GM21360 (cell line): Measurements from ENCODE around the gene XIRP1.
A peak's percentile ranks its signal among the peaks of the same experiment; 100 is the strongest.

Source experiments
- ATAC-seq: cut with Tn5 transposase; IDR thresholded peaks from one replicate; pipeline ENCODE4 v1.9.1; 2021; ENCODE audit warnings: mild to moderate bottlenecking, moderate library complexity; ENCODE audit not compliant: unreplicated experiment

The XIRP1 gene

DNA sequence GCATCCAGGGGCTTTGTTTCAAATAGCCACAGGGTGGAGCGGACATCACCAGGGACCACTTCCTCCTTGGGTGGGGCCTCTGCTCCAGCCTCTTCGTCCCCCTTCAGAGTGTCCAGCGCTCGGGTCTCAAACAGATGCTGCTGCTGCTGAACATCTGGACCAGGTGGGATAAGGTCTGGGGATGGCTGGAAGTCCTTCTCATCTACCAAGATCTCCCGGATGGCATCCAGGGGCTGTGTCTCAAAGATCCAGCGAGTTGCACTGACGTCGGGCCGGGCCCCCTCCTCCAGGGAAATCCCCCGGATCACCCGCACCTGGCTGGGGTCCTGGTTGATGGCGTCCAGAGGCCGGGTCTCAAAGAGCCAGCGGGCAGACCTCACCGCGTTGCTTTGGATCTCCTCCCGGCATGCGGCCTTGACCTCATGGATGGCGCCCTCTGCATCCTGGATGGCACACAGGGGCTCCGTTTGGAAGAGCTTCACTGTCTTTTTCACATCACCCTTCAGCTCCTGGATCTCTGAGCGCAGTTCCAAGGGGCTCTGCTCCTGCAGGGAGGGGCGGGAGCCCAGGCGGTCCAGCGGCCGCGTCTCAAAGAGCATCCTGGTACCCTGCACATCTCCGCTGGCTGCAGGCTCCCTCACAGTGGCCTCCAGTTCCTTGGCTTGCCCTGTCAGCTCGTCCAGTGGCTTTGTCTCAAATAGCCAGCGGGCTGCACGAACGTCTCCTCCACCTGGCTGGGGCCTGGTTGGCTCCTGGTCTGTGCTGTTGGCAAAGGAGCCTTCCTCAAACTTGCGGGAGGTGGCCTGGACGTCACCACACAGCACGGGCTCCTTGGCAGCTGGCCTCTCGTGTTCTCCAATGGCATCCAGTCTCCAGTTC is 3.9 kb downstream of the XIRP1 start:
- ATAC-seq, result no peak

DNA sequence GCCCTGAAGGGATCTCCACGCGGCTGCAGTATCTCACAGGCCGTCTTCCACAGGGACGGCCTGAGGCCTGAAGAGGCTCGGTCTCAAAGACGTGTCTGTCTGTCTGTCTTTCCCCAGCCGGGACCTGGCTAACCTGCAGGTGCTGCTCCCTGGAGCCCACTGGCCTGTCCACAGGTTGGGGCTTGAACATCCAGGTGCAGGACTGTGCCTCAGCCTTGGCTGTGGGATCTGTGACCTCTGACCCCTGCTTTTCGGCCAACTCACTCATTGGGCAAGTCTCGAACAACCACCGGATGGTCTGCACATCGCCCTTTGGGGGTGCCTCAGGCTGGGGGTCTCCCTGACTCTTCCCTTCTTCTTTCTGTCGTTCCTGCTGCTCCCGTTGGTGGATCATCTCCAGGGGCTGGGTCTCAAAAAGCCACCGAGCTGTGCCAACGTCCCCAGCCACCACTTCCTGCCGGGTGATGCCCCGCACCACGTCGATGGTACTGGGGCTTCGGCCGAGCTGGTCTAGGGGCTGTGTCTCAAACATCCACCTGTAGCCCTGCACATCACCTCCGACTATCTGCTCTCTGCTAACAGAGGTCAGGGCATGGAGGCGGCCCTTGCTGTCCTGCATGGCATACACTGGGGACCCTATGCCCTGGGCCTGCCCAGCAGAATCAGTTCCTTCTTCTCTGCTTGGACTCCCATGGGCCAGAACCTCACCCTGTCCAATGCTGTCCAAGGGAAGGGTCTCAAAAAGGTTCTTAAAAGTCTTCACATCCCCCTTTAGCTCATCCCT is 4.8 kb downstream of the XIRP1 start:
- ATAC-seq, result no peak

DNA sequence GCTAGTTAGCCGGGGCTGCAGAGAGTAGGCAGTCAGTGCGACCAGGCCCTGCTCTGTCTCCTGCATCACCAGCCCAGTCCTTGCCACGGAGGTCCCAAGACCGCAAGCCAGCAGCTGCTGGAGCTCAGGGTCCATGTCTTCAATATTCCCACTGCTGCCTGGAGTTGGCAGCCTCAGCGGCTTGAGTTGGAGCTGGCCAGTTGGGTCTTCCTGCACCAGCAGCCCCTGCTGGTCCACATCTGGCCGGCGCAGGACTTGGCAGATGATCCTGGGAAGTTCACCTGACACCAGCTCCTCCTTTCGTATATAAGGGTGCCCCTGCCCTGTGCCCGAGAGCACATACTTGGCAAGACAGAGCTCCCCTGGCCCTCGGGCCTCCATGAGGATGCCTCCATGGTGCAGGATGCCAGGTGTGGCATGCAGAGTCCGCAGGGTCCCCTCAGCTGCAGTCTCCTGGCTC is 5.7 kb downstream of the XIRP1 start:
- no peak for ATAC-seq

DNA sequence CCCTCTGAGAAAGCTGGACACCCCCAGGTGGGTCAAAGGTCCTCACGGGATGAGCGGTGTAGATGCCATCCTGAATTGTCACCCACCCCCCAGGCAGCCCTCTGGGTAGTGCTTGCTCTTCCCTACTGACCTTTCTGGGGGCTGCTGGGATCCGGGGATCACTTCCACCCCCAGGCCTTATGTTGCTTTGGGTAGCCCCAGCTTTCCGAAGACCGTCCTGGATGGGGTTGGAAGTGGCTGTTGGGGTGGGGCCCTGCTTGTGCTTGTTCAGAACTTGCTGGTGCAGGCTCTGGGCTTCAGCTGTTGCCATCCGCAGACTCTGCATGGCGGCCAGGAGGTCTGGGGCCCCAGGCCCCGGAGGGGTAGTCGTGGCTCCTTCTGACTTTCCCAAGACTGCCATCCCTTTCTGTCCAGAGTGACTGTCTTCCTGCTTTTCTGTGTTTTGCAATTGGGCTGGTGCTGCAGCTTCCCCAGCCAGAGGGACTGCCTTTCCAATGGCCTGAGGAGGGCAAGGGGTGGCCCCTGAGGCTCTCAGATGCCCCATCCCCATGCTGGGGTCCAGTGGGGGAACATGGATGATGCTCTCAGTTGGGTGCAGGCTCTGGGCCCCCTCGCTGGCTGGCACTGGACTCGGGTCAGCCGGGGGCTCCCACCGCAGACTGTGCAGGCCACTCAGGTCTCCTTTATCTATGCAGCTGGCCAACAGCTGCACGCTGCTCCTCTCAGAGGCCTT is 6.3 kb downstream of the XIRP1 start:
- ATAC-seq, result no peak

DNA sequence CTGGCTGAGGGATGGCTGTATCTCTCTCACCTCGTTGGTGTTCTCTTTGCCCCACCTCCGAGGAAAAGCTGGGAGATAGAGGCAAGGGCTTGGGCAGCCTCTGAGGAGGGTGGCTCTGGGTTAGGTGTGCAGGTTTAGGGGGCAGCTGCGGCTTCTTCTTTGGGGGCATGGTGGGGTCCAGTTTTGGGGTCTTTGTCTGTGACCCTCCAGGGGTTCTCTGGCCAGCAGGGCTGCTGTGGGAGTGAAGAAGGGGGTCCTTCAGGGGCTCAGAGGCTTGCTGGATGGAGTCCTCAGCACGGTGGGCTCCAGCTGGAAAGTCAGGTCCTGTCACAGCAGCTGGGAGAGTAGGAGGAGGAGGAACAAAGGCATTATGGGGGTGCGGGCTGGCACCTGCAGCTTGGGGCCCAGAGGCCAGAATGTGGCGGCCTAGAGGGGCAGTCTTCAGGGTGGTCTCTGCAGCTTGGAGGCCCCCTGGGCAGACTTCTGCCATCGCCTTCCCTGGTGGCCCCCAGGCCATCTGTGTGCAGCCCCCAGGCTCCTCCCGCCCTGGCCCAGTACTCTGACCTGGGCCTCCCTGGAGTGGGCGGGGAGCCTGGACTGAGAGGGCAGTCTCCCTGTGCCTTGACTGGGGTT is 7.0 kb downstream of the XIRP1 start:
- ATAC-seq, result no peak

DNA sequence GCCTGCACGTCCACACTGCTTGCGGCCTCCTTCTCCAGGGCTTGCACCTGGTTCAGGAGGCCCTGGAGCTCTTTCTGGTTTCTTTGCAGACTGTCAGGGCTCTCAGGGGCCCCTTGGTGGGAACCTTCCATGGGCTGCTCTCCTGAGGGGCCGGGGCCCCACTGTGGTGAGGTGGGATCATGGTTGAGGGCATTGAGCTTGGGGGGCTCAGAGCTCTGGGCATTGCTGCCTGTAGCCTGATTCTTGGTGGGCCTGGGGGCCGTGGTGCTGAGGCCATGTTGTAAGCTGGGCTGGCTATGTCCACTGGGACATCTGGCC is 7.5 kb downstream of the XIRP1 start:
- no peak for ATAC-seq

DNA sequence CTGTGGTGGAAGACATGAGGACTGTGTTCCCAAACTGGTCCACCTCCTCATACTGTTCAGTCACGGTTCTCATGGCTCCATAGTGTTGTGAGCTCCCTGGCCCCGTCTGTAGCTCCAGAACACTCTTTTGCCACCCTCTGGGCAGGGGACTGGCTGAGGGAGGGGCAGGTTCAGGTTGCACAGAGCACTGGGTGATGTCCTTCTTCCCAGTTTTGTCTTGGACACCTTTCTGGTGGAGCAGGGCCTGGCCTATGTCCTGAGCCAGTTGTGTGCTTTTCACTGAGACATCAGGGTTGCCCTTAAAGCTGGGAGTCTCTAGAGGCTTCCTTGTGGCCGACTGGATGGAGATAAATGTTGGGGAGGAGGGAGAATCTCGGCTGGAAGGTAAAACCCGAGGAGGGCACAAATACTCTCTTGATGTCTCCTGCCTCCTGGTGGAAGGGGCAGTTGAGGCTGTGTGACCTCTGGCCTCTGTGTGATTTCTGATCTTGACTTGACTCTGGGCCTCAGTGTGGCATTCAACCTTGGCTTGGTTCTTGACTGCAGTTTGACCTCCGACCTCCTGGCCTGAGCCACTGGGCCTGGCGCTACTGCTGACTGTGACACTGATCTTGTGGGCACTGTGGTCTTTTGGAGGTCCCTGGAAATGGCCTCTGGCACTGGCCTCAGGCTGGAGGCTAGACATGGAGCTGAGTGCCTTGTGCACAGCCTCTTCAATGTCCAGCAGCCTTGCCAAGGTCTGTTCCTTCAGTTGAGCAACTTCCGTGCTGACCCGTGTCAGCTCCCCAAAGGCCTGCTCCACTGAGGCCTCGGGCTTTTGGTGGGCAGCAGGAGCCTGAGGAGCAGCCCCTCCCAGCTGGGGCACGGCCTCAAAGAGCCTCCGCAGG is 8.1 kb downstream of the XIRP1 start:
- ATAC-seq, result no peak

DNA sequence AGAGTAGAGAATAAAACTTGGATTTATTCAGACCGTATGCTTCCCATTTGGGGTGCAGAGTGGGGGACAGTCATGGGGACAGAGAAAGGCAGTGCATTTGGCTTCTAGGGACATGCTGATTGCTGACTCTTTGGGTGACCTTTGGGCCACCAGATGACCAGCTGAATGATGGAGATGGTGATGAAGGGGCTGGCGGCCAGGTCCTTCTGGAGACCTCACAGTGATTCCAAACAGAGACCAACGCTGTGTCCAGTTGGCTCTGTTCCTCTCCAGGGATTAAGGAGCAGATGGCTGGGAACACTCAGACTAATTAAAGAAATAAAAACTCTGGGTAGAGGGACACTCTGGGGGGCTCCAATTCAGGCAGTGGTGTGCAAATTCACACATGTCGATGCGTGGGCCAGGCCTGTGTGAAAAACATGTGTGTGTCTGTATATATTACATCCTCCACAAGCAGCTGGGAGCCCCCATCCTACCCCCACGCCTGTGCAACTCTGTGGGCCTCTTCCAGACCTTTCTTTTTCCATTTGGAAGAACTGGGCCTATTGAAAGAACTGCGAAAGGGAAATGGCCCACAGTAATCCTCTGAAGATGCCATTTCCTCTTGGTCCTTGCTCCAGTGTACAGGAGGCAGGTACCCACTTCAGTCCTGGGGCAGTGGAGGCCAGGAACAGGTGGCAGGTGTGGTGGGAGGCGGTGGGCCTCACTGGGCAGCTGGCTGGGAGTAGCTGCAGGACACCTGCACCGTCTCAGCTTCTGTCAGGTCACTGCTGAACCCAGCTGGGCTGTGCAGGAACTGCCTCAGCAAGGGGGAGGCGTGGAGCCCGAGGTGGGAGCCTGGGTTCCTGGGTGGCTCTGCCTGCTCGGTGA is 8.9 kb downstream of the XIRP1 start:
- no peak for ATAC-seq

DNA sequence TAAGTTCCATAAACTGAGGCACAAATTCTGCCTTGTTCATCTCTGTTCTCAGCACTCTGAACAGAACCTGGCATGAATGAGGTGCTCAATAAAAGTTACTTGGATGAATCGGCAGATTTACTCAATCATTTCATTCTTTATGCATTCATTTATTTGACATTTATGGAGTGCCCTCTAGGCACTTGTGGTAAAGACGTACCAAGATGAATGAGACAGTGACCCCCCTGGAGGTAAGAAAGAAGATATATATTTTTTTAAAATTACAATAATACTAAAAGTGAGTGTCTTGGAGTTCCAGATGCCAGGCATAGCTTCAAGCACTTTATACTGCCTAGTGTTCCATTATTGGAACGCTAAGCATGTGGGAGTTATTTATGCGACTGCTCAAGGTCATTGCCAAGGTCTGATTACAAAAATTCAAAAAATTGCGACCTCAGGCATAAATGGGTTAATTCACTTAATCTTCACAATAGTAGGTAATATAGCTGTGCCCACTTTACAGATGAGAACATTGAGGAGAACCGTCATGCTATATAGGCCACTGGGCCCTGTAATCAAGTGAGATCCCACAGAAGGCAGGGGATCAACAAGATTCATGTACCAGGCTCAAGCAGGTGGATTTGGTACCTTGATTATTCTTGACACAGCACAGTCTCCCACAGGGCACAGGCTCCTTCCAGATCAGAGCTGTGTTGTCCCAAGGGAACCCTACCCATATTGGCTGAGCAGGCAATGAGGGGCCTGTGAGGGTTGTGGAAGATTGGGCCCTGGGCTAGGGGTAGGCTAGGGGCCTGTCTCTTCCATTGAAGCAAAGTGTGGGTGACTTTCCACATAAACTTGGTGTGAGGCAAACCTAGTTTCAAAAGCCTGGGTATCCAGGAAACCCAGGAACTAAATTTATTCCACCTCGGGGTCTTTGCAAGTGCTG is 10.7 kb downstream of the XIRP1 start:
- ATAC-seq, result no peak

DNA sequence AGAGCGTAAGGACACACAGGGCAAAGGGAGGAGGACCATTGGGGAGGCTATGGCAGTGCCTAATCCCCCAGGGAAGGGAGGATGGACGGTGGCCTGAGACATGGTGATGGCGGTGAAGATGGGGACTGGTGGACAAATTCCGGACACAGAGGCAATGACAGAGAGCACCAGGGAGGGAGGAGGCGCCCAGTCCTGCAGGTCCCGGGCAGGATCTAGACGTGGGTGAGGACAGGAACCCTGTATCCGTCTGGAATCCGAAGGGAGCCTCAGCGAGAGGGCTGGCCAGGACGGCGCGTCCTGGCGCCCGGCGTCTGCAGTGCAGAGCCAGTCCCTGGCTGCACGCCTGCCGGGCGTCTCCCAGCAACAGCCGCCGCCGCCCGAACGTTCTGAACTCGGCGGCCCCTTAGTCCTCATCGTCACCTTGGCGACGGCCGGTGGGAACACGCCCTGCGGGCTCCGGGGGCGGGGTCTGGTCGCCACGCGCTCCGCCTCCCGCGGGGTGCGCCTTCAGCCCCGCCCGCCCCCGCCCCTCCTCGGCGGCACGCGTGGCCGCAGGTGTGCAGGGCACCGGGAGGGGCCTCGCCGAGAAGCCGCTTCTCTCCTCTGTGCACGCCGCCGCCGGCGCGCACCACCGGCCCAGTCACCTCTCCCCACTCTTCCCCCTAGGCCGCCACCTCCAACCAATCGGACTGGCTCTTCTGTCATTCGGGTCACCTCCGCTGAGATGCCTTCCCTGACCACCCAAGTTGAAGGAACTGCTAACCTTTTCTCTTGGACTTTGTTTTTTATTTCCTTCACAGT is 11.6 kb downstream of the XIRP1 start:
- peak; percentile 87 for ATAC-seq

DNA sequence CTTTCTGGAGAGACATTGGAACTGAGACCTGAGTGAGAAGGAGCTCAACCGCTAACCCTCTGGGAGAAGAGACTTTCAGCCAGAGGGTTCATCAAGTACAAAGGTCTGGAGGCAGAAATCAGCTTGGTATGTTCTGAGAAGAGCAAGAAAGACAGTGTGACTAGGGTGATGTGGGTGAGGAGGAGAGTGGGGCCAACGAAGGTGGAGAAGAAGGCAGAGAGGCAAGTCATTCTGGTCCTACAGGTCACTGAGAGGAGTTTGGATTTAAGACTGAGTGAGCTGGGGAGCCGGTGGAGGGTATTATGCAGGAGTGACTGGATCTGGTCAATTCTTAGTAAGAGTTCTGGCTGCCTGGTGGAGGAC is 12.2 kb downstream of the XIRP1 start:
- ATAC-seq, result no peak

DNA sequence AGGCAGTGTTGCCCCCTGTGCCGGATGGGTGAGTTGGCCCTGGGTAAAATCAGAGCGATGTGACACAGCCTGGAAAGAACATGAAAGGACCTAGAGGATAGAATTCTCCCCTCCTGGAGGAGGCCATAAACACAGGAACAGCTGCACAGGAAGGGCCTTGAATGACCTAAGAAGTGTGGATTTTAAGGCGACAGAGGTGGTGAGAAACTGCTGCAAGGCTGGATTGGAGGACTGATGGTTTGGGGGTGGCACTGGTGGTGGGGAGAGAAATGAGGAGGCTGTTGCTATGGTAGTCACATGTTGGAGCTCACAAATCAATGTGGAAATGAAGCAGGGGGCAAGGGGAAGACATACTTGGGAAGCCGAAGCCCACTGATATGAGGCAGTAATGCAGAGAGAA is 13.8 kb downstream of the XIRP1 start:
- no peak for ATAC-seq

DNA sequence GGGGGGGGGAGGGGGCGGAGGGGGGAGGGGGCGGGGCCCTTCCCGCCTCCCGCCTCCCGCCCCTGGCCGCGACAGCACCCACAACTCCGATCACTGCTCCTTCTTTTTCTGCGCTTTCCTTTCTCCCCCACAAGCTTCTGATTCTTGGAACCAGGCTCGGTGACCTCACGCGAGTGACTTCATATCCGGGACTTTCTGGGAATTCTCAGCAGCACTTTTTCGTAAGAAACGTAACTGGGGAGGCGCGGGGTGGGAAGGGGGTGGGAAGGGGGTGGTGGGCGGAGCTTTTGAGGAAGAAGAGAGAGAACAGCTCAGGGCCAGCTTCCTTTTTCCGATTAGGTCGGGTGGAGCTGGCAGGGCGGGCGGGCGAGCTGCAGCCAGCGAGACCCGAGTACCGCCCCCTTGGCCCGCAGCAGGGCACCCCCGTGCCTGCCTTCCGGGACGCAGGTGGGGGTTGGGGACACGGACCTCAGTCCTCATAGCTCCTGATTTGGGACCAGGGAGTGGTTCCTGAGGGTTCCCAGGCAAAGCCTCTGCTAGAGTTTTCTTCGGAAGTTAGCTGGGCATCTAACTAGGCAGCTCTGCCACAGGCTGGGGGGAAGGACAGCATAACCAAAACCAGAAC is 14.6 kb downstream of the XIRP1 start:
- ATAC-seq, result no peak

DNA sequence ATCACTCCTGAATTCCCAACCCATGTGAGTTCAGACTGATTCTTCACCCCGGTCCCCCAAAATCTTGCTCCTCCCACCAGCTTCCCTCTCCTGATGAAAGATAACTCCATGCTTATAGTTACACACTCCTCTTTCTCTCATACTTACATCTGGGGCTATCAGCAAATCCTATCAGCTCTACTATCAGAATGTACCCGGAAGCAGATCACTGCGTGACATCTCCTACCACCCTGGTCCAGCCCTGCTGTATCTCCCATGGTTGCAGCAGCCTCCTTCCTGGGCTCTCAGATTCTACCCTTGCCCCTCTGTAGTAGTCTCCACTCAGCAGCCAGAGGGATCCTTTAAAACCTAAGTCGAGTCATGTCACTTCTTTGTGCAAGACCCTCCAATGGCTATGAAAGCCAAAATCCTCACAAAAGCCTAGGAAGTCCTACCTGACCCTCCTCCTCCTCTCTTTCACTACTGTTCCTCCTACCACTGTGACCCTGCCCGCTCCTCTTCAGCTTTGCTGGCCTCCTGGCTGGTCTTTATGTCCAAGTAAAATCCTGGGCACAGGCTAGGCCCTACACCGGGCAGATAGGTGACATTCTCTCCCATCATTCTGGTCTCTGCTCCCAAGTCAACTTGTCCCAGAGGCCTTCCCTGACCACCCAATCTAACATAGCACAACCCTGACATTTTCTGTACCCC is 16.2 kb downstream of the XIRP1 start:
- no peak for ATAC-seq

DNA sequence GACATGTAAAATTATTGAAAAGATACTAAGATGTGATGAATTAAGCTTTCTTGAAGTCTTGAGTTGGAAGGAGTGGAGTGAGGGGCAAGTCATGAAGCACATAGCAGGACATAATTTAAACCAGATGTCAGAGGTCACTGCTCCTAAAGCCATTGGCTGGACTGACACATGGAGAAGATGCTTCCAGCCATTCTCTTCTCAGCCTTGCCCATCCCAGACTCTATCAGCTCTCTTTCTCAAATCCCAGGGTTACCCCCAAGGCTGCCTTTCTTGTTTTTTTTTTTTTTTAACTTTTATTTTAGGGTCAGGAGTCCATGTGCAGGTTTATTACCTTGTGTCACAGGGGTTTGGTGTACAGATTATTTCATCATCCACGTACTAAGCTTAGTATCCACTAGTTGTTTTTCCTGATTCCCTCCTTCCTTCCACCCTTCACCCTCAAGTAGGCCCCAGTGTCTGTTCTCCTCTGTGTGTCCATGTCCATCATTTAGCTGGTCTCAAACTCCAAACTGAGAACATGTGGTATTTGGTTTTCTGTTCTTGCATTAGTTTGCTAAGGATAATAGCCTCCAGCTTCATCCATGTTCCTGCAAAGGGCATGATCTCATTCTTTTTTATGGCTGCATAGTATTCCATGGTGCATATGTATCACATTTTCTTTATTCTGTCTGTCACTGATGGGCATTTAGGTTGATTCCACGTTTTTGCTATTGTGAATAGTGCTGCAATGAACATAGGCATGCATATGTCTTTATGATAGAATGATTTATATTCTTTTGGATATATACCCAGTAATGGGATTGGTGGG is 18.9 kb downstream of the XIRP1 start:
- ATAC-seq, result no peak

DNA sequence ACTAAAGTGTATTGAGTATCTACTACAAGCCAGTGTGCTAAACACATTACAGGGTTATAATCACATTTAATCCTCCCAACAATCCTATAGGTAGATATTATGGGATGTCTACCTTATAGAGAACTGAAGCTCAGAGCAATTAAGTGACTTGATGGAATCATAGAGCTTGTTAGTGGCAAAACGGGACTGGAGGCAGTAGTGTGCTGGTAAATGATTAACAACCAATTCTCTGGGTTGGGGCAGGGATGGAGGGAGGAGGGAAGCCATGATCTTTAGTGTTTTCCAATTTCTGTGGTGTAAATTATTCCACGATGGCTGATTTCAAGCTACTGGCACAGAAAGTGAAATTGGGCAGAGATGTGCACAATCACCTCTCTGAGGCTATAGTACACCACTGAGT is 20.5 kb downstream of the XIRP1 start:
- no peak for ATAC-seq
